Suprapubic skin (tissue), 3 donors: Measurements from ENCODE around the gene PROSER2.

Experiments
- EP300 ChIP-seq: sonication (generic); formaldehyde crosslinking; IDR thresholded peaks from one replicate; pipeline ENCODE4 v1.6.1; 2017; ENCODE audit warnings: antibody characterized with exemption
- POLR2A ChIP-seq, 2 donors: fragments of 450-650 bp; IDR thresholded peaks; one replicate each; pipeline ENCODE4 v1.6.1; 2017; ENCODE audit warnings: antibody characterized with exemption in 2 of 2, mild to moderate bottlenecking in 2 of 2, moderate library complexity in 2 of 2
- TF ChIP-seq, protein P1 (sequence below), 2 donors: fragments of 200-600 bp in 1 of 2; fragments of 450-650 bp in 1 of 2; sonication (generic) in 1 of 2; IDR thresholded peaks; one replicate each; pipeline ENCODE4 v1.5.1; 2016 to 2019; ENCODE audit warnings: antibody characterized with exemption in 2 of 2, mild to moderate bottlenecking in 1 of 2, moderate library complexity in 1 of 2

DNA sequence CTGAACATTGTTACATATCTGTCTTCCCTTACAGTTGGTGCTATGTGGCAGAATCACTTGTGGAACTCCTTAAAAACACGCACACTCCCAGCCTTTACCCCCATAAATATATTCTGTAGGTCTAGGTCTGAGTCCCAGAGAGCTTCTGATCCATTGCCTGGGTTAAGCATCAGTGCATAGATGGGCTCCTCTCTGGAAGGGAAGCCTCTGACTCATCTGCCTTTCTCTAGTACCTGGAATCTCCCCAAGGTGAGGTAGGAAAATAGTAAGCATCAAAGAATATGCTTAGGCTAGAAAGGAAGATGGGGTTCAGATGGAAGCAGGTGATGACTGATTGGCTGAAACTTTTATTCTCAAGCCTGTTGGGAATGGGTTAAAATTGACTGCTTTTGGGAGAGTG, 26.1 kb downstream of the PROSER2 start:
- TF ChIP-seq POLR2A (IDR thresholded peaks at IDR 0.05) (no peak), EP300 (no peak)
- TF ChIP-seq, protein P1, sequence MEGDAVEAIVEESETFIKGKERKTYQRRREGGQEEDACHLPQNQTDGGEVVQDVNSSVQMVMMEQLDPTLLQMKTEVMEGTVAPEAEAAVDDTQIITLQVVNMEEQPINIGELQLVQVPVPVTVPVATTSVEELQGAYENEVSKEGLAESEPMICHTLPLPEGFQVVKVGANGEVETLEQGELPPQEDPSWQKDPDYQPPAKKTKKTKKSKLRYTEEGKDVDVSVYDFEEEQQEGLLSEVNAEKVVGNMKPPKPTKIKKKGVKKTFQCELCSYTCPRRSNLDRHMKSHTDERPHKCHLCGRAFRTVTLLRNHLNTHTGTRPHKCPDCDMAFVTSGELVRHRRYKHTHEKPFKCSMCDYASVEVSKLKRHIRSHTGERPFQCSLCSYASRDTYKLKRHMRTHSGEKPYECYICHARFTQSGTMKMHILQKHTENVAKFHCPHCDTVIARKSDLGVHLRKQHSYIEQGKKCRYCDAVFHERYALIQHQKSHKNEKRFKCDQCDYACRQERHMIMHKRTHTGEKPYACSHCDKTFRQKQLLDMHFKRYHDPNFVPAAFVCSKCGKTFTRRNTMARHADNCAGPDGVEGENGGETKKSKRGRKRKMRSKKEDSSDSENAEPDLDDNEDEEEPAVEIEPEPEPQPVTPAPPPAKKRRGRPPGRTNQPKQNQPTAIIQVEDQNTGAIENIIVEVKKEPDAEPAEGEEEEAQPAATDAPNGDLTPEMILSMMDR (IDR thresholded peaks at IDR 0.05): no peak
